HG03064 (cell line): Measurements from ENCODE around the gene C3orf85.
"Not testable (repeated sequence)": the region's sequence is repeated elsewhere in the genome, so short reads cannot be mapped to it uniquely, and the experiment has no call there.

Experiments used
- ATAC-seq: cut with Tn5 transposase; IDR thresholded peaks from one replicate; pipeline ENCODE4 v1.9.1; 2021; ENCODE audit warnings: low read depth; ENCODE audit not compliant: unreplicated experiment

C3orf85 gene, protein sequence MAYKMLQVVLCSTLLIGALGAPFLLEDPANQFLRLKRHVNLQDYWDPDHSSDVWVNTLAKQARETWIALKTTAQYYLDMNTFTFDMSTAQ

DNA sequence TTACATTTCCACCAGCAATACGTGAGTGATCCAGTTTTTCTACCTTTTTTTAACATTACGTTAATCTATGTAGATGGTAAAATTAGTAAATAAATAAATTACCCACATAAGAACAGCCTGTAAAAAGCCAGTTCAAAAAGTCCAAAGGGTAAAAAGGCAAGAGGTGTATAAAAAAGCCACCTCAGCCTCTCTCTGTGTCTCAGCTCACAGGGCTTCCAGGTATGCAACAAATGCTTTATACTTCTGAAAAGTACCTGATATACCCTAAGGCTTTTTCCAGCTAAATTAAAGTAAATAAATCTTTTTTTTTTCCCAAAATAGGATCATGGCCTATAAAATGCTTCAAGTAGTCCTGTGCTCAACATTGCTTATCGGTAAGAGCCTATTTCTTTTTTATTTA is at the start of gene C3orf85:
C3orf85 (plus strand) TSS at position 197 of the 400 bp plus-strand sequence; CDS start at position 326, 129 bp downstream.
- ATAC-seq = no peak

DNA sequence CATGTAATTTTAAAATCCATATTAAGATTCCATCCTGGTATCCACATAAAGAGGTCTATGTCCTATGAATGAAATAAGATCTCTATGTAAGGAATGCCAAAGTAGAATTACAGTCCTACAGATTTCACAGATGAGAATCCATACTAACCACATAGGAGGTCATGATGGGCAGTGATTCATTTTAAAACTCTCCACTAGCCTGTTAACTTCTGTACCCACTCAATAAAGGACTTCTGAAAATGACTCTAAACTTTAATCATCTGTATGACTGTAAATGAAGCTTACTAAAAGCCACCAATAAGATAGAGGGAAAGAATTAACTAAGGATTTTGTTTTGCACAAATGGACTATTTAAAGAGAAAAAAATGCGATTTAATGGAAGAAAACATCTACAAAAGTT is 47.3 kb upstream of the C3orf85 start:
- ATAC-seq = no peak

DNA sequence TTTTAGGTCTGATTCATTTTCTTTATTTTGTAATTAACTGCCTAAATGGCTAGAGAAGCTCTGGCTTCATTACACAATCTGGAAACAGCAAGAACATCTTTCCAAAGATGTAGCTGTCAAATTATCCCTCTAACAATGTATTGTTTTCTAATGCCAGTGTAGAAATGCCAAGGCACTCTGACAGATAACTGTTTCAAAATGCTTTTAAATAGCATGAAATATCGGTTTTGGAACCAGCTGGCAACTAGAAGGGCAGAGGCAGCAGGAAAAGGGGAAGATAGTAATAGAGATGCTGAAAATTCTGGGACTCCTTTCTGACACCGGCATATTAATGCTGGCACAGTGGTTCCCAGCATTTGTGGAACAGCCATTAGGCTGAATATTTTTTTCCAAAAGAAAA is 44.7 kb upstream of the C3orf85 start:
- ATAC-seq = no peak

DNA sequence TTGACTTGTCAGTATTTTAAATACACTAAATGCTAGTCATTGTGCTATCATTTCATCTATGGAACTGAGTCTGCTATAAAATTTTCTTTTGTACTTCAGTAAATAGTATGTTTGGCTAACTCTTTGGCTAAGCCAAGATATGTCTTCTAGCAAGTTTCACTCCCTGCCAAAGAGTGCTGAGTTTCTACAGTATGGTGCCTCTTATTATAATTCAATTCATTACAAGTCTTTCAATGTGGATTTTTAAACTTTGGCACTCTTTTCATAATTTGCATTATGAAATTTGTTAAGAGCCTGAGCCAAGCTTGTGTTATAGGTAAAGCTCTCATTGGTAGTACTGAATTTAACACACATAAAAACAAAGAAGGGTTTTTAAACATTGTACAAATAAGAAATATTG is 43.0 kb upstream of the C3orf85 start:
- ATAC-seq = no peak

DNA sequence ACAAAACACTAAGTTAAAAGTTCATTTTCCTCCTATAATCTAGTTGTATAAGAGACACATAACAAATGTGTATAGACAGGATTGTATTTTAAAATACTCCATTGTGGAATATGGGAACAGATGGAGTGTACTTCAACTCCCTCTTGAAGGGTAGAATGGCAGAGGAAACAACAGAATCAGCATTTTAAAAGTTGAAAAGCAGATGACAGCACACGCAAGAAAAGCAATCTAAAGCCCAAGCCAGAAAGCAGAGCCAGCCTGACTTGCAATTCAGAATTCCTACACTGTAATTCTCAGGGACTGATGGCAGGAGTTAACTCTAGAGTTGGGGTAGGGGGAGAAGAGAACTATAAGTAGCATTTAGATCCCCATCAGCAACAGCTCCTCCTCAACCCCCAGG is 41.4 kb upstream of the C3orf85 start:
- no peak for ATAC-seq

DNA sequence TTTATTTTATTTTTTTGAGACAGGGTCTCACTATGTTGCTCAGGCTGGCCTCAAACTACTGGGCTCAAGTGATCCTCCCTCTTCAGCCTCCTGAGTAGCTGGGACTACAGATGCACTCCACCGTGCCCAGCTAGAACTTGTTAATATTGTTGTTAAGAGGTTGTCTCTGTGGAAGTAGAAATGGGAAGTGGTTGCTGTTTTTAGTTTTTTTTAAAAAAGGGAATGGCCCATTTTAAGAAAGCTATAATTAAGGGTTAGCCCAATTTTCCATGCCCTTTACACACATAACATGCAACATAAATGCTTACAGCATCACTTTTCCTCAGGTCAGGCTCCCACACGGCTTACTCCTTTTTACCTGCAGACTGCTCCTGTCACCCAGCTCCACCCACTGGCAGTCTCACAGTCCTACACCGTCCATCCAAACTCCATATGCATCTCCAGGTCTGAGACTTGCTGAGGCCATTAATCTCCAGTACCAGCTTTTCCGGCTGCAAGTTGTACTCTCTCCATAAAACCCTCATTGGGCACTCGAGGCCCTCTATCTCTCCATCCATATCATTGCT is 38.4 kb upstream of the C3orf85 start:
- ATAC-seq = no peak

DNA sequence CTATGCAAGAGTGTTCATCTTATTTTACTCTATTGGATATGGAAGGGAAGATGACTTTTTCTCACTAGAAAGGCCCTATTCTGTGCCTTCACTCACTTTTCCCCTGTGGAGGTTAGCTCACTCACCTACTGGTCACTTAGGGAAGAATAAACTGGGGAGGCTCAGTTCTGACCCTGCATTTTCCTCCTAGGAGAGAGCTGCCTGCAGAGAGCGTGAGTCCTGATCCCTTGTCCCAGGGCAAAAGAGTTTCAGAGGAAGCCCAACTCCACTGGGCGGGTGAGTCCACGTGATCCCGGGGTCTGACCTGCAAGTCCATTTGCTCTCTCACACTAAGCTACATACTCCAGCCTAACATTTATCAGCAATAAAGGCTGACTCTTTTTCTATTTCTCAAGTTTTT is 26.9 kb upstream of the C3orf85 start:
- ATAC-seq = no peak

DNA sequence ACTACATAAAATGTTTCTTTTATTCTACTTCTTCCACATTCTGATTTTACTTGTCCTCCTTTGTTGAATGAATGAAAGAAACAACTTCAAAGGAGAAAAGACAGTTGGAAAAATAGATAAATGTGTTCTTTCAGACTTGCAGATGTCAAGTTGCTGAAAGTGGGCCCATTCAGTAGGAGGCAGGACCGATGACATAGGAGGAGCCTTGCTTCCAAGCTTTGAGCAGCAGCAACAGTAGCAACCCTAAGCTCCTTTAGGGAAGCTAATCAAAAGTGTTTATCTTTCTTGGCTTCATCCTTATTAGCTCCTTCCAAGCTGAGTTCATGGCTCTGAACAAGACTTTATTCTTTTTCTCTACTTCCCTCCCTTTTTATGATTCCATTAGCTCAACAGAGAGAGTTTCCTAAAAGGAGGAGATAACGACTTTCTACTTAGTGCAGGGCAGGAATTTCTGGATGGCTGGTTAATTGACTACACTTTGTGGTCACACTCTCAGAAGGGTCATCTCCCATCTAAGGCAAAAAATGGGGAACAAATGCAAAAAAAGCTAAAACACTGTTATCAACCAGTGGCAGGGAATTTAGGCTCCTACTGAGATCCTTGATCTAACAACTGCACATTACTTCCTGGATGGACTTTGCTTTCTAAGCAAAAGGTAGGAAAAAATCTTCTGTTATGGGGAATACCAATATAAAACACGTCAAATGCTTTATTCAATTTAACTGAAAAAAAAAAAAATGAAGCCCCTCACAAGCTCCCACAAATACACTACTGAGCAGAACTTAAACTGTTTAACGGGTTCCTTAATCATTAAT is 23.4 kb upstream of the C3orf85 start:
- no peak for ATAC-seq

DNA sequence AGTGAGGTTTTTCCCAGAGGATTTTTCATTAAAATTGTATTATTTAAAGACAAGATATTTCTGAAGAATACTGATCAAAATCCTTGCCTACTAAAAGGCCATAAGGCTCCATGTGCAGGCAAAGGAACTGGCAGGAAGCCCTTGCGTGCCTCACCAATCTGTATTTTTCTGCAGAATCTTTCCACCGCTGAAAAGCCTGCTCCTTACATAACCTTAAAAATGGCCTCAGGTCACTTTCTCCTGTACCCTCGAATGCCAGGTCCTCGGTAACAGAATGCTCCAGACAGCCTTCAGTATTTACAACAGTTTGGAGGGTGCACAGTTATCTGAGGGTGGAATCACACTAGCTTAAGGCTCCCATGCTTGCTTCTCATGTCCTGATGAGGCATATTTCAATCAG is 21.8 kb upstream of the C3orf85 start:
- no peak for ATAC-seq

DNA sequence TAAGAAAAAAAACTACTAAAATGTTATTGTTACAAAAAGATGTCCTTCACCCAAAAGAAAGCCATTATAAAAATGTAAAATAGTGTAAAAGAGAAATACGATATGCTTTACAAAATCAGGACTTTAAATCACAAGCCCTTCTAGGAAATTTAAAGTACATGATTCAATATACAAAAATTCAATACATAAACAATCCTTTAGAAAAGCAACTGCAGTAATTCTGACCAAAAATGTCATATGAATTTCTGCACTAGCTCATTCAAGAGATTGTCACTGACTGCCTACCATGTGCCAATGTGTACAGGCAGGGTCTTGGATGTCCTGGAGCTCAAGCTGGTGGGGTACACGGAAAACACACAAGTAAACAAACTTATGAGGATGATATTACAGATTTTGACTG is 21.1 kb upstream of the C3orf85 start:
- no peak for ATAC-seq

DNA sequence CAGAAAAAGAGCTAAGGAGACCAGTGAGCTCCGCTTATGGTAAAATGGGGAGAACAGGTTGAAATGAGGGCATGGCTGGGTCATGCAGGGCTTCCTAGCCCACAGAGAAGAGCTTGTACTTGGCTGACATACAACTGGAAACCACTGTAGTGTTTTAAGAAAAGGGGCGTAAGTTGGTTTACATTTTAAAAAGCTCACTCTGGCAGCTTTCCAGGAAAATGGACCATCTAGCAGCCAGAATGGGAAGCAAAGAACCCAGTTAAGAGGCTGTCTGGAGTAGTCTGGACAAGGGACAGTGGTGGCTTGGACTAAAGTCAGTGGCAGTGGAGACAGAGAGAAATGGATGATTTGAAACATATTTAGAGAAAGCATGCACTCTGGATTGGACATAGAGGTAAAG is 20.5 kb upstream of the C3orf85 start:
- no peak for ATAC-seq

DNA sequence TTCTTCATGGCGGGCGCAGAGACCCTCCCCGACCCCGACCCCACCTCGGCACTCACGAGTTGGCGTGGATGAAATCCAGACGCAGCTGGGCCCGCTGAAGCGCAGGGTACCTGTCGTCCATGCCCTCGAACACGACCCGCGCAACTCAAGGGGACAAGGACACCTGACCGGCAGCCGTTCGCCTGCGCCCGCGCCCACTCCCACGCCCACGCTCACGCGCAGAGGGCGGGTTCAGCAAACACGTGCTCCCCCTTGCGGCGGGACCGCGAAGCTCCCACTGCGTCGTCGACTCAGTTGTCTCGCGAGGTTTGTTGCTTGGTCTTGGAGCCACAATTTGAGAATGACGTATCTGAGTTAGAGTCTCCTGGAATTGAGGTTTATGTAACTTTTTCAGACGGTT is 18.6 kb upstream of the C3orf85 start, which contains the start of gene MORC1:
MORC1 (minus strand) TSS at position 196 of the 400 bp plus-strand sequence; CDS start at position 121, 75 bp downstream.
- ATAC-seq = no peak

DNA sequence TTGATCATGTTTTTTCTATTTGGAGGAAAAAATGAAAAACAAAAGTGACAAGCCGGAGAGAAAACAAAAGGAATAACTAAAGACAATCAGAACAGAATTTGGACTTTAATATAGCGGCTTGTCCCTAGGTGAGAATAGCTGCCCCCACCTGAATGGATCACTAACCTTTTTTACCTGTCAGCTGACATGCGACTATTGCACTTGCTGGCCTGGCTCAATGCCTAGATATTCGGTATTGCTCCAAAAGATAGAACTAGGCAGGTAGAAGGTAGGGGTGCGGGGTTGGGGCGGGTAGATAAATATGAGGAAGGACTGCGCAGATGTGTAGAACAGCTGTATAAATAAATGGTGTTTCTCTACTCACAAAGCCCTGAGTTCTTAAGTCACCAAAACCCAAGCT is 17.9 kb upstream of the C3orf85 start:
- ATAC-seq = no peak

DNA sequence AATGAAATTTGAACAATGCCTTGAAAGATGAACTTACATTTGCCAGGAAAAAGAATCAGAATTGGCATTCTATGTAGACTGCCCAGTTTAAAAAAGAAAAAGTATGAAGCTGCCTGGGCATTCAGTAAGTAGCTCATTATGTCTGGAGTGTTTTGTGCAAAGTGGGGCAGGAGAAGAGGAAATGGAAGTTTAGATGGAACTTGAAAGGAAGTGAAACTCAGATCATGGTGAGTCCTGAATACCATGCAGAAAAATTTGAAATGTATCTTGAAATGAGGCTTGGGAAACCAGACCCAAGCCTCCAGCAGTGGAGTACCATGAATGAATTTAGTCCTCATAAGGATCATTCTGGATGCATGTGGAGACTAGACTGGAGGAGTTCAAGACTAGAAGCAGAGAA is 13.8 kb upstream of the C3orf85 start:
- no peak for ATAC-seq

DNA sequence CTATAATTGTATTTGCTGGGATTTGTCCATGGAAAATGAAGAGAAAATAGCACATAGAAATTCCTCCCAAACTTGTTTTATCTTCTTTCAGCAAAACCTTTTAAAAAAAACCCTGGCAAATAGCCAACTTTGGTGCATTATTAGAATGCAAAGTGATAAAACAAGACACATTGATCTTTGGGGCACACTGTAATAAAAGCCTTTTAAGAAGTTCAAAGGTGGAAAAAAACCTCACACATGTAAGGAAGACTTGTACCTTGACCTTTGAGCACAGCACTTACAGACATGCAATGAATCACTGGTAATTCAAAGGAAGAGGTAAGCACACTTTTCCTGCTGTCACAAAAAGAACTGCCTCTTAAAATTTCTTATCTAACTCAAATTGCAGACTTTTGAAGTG is 10.6 kb upstream of the C3orf85 start:
- ATAC-seq = no peak

DNA sequence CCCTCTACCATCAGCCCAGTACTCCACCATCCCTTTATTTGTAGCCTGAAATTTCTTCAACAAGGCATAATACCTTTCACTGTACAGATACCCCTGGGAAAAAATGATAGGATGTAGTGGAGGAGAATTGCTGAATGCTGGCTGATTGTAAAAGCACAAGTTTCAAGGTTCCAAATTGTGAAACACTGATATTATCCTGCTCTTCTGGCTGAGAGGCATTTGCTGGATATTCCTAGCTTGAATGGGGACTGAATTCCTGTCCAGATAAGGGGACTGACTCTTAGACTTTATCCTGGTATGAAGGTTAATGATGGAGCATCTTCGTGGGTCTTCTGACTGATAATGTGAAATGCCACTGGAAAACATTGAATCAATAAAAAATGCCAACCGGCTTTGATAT is 9.0 kb upstream of the C3orf85 start:
- ATAC-seq = no peak

DNA sequence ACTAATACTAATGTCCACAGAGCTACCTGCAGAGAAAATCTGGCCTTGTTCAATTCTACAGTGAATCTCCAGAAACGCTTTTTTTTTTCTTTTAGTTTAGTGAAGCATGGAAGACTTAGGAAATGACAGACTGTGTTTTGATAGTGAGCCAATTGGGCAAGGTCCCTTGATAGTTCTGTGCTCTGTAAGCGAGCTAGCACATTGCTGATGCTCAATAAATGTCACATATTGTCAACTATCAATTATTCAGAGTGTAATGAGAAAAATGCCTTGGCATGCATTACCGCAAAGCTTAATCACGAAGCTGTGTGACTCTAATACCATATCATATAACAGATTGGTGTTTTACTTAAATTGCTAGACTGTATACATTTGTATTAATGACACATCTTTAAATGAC is 5.2 kb upstream of the C3orf85 start:
- ATAC-seq = no peak

DNA sequence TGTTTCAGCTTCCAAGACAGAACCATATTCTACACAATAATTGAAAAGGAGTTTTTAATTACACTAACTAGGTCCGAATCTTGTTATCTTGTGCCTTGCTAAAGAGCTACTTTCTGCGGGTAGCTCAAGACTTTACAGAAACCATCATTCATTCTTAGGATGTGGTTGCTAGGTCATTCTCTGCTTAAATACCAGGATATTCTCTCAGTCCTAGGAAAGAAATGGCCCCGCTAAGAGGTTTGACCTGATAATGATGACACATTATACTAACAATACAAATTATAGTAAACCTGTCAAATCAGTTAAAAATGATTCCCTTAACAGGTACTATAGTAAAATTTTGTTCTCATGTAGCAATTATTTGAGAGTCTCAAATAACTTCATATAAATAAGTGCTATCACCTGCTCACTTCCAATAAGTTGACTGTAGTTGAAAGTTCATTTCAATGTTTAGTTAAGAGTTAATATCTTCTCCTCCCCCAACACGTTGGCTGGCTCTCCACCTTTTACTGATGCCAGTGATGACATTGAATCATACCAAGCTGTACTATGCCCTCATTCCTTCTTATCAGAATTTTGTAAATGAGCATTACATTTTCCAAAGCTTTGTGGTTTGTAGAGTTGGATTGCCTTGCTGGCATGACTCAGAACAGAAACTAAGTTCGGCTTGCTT is 3.6 kb upstream of the C3orf85 start:
- ATAC-seq = no peak

DNA sequence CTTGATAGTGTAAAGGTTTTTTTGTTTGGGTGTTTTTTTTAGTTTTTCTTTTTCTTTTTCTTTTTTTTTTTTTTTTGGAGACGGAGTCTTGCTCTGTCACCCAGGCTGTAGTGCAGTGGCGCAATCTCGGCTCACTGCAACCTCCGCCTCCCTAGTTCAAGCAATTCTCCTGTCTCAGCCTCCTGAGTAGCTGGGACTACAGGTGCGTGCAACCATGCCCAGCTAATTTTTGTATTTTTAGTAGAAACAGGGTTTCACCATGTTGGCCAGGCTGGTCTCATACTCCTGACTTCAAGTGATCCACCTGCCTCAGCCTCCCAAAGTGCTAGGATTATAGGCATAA is 3.1 kb upstream of the C3orf85 start:
- ATAC-seq = not testable (repeated sequence)

DNA sequence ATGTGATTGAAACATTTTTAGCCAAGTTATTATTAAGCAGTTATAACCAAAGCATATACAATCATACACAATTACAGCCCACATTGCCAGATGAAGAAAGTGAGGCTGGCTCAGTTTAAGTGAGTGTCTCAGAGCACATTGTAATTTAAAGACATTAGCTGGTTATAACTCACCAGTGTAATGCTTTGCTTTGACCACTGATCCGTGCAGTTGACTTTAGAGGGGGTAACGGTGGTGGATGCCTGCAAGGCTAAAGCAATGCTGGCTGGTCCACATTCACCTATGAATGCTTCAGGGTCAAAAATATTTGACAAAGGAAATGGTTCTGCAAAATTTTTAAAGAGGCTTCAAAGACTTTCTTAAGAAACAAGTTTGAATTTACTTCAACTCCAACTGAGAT is 1.2 kb downstream of the C3orf85 start:
- no peak for ATAC-seq

DNA sequence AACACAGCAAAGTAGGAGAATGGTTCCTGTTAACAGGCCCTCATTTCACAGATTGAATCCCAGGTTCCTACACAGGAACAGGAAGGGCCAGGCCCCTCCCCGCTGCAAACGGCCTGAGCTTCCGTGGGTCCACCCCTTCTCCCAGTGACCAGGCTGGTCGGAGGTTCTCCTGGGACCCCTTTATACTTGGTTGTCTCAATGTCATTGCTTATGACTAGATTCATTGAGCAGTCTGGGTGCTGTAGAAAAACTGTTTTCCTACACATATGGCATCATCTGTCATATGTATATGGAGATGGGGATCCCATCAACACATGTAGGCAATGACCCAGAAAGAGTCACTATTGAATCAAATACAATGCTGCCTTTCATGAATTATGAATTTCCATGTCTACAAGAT is 3.8 kb downstream of the C3orf85 start:
- no peak for ATAC-seq

DNA sequence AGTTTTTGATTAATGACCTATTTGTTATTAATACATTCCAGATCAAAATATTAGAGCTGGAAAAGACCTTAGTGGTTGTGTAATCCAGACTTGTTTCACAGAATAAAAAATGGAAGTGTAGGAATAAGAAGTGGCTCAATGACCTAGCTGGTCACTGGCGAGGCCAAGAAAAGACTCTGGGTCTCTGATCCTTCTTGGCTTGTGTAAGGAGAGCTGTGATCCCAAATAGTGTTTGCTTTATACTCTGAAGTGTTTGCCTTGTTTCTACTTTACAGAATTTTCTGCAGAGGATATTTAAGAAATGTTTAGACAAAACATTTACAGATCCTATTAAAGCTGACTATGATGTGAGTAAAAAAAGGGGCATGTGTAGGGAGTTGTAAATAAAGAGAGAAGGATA is 7.1 kb downstream of the C3orf85 start:
- ATAC-seq = no peak
